Astrocyte (in vitro differentiated cells and primary cell): Measurements from ENCODE around the gene ADAMTSL2. TPM values are rescaled to one million over a fixed set of nuclear protein-coding genes. Genes with fewer than 3 reads are reported as not detected.

Source experiments
- DNase-seq: peaks from one replicate; pipeline ENCODE4 v3.0.0-alpha.2; 2010; ENCODE audit warnings: low read depth
- FAIRE-seq: peaks from 2 replicates; lab custom pipeline; 2011; peaks lifted over from hg19 to GRCh38; lab: Jason Lieb, UNC
- H2AFZ ChIP-seq: 2 replicates; pipeline ENCODE4 v1.6.0; 2012; ENCODE audit warnings: low read depth, low read length, inconsistent platforms
- H3K27ac ChIP-seq: 2 replicates; pipeline ENCODE4 v1.5.1; 2011; ENCODE audit warnings: low read depth, low read length, inconsistent platforms
- H3K27me3 ChIP-seq: 2 replicates; pipeline ENCODE4 v1.6.0; 2011; ENCODE audit warnings: low read length, inconsistent platforms; ENCODE audit not compliant: insufficient read depth
- H3K36me3 ChIP-seq: 2 replicates; pipeline ENCODE4 v1.5.1; 2011; ENCODE audit warnings: low read length, inconsistent platforms; ENCODE audit not compliant: insufficient read depth
- H3K4me1 ChIP-seq: 2 replicates; pipeline ENCODE4 v1.5.1; 2011; ENCODE audit warnings: low read length, inconsistent platforms; ENCODE audit not compliant: insufficient read depth
- H3K4me2 ChIP-seq: 2 replicates; pipeline ENCODE4 v1.6.0; 2012; ENCODE audit warnings: low read length, inconsistent platforms
- H3K4me3 ChIP-seq: 2 replicates; pipeline ENCODE4 v1.5.1; 2011; ENCODE audit warnings: low read depth, mild to moderate bottlenecking, low read length, inconsistent platforms; ENCODE audit not compliant: insufficient read depth
- H3K79me2 ChIP-seq: 2 replicates; pipeline ENCODE4 v1.6.0; 2012; ENCODE audit warnings: mild to moderate bottlenecking, low read length, inconsistent platforms; ENCODE audit not compliant: insufficient read depth
- H3K9ac ChIP-seq: 2 replicates; pipeline ENCODE4 v1.6.0; 2012; ENCODE audit warnings: mild to moderate bottlenecking, low read length, inconsistent platforms
- H3K9me3 ChIP-seq: 2 replicates; pipeline ENCODE4 v1.5.1; 2012; ENCODE audit warnings: low read depth, mild to moderate bottlenecking, low read length, inconsistent platforms; ENCODE audit not compliant: insufficient read depth
- H4K20me1 ChIP-seq: 2 replicates; pipeline ENCODE4 v1.6.0; 2012; ENCODE audit warnings: low read length, inconsistent platforms; ENCODE audit not compliant: insufficient read depth
- H3K27ac Mint-ChIP-seq: one replicate; pipeline ENCODE4 v1.8.0; 2021; ENCODE audit warnings: mild to moderate bottlenecking, mixed read lengths; ENCODE audit not compliant: unreplicated experiment
- H3K27me3 Mint-ChIP-seq: one replicate; pipeline ENCODE4 v1.8.0; 2021; ENCODE audit warnings: low read depth, mixed read lengths; ENCODE audit not compliant: unreplicated experiment
- H3K36me3 Mint-ChIP-seq: one replicate; pipeline ENCODE4 v1.8.0; 2021; ENCODE audit warnings: low read depth, mixed read lengths; ENCODE audit not compliant: unreplicated experiment
- H3K4me1 Mint-ChIP-seq: one replicate; pipeline ENCODE4 v1.8.0; 2021; ENCODE audit warnings: low read depth, mixed read lengths; ENCODE audit not compliant: unreplicated experiment
- H3K4me3 Mint-ChIP-seq: one replicate; pipeline ENCODE4 v1.8.0; 2021; ENCODE audit warnings: mild to moderate bottlenecking, moderate library complexity, mixed read lengths; ENCODE audit not compliant: unreplicated experiment
- H3K9me3 Mint-ChIP-seq: one replicate; pipeline ENCODE4 v1.8.0; 2021; ENCODE audit warnings: mild to moderate bottlenecking, mixed read lengths; ENCODE audit not compliant: unreplicated experiment
- CTCF ChIP-seq: IDR thresholded peaks from 2 replicates; pipeline ENCODE4 v1.5.1; 2011; ENCODE audit warnings: low read depth, mild to moderate bottlenecking, inconsistent platforms, low read length, moderate library complexity; ENCODE audit not compliant: insufficient read depth
- EZH2 ChIP-seq: IDR thresholded peaks from 2 replicates; pipeline ENCODE4 v1.6.1; 2012; ENCODE audit warnings: mild to moderate bottlenecking, low read length, inconsistent platforms; ENCODE audit not compliant: insufficient read depth
- total RNA-seq: library from RNA; stranded (reverse); gene quantifications from 2 replicates; pipeline ENCODE4 v1.2.1, GENCODE V29; 2021

The ADAMTSL2 gene
- total RNA-seq, 1 donor from 2014 or later: 0.52 TPM

DNA sequence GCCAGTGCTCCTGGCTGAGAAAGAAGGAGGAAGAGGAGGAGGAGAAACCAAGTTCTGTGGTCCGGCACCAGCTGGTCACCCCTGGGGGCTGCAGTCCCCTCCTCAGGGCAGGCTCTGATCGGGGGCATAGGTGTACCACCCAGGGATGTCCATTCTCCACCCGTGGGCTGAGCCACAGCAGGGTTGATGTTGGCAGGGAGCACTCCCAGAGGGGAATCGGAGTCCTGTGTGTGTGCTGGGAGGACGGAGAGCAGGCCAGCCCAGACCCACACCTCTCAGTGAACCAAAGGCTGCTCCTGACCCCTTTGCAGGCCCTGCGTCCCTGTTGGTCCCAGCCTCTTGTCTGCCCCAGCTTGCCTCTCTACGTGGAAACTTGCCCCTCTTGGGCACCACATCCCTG is 4.6 kb upstream of the ADAMTSL2 start:
- Mint-ChIP-seq H3K27ac (no peak overlapping the region), H3K36me3 (peaks cover 5% of the 10 kb centered on the region), H3K4me1 (peaks cover 19% of the 10 kb centered on the region), H3K27me3 (peaks cover 35% of the 10 kb centered on the region), H3K4me3 (no peak overlapping the region), H3K9me3 (no peaks in the 10 kb centered on the region)
- Histone ChIP-seq H3K27ac (no peak overlapping the region), H3K4me2 (no peak overlapping the region), H3K27me3 (peaks cover 33% of the 10 kb centered on the region), H3K9me3 (no peaks in the 10 kb centered on the region), H3K4me1 (peaks cover 16% of the 10 kb centered on the region), H4K20me1 (peaks cover 4% of the 10 kb centered on the region), H3K36me3 (no peaks in the 10 kb centered on the region), H2AFZ (no peak overlapping the region), H3K4me3 (no peak overlapping the region), H3K79me2 (no peaks in the 10 kb centered on the region), H3K9ac (no peak overlapping the region)
- no peak for FAIRE-seq
- no peak for TF ChIP-seq CTCF
- no peak for TF ChIP-seq EZH2
- DNase-seq: no peak

- TF ChIP-seq EZH2 (no peak), CTCF (no peak)
- Mint-ChIP-seq H3K27ac (no peak overlapping the region), H3K27me3 (peaks cover 33% of the 10 kb centered on the region), H3K36me3 (peaks cover 2% of the 10 kb centered on the region), H3K9me3 (no peaks in the 10 kb centered on the region), H3K4me1 (peaks cover 16% of the 10 kb centered on the region), H3K4me3 (no peak overlapping the region)
- Histone ChIP-seq H3K4me2 (no peak overlapping the region), H3K27ac (no peak overlapping the region), H3K9me3 (no peaks in the 10 kb centered on the region), H3K79me2 (no peaks in the 10 kb centered on the region), H3K9ac (no peak overlapping the region), H3K4me3 (no peak overlapping the region), H2AFZ (no peak overlapping the region), H4K20me1 (peaks cover 4% of the 10 kb centered on the region), H3K36me3 (no peaks in the 10 kb centered on the region), H3K27me3 (peaks cover 31% of the 10 kb centered on the region), H3K4me1 (peaks cover 15% of the 10 kb centered on the region)
- FAIRE-seq: no peak
- no peak for DNase-seq
Measured at GRCh38 chr9:133531293-133531692, 3.2 kb upstream of the ADAMTSL2 start.

DNA sequence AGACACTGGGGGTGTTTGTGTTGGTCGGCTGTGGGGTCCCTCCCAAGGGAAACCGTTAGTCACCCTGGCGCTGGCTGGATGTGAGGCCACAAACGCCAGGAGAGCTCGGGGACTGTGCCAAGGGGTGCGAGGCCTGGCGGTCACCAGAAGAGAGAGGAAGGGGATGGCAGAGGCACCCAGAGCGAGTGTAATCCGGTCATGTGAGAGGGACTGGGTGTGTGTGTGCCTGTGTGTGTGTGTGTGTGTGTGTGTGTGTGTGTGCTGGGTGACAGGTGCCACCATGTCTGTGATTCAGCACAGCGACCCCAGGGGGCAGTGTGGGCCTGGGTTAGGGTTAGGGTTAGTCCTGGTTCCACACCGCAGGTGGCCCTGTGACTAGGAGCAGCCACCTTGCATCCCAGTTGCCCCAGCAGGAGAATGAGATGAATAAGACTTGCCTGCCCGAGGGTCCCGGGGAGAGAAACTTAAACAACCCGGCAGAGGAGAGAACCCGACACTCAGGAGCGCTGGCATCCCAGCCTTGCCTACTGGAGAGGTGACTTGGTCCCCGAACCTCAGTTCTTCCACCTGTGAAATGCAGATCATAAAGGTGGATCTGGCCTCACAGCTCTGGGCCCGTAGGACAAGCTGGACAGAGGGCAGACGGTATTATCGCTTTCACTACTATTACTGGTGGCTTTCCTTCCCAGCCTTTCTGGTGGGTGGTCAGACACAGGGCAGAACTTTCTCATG is 1.4 kb upstream of the ADAMTSL2 start:
- no peaks in the 10 kb centered on the region for H3K9me3 Mint-ChIP-seq
- Histone ChIP-seq H3K4me3 (no peak overlapping the region), H3K27me3 (peaks cover 18% of the 10 kb centered on the region), H4K20me1 (peaks cover 4% of the 10 kb centered on the region), H2AFZ (no peak overlapping the region), H3K36me3 (no peaks in the 10 kb centered on the region), H3K4me1 (peaks cover 8% of the 10 kb centered on the region), H3K27ac (no peak overlapping the region), H3K79me2 (no peaks in the 10 kb centered on the region), H3K9me3 (no peaks in the 10 kb centered on the region), H3K4me2 (no peak overlapping the region), H3K9ac (no peak overlapping the region)
- FAIRE-seq (no peak), DNase-seq (no peak)
- TF ChIP-seq CTCF: peak; percentile 33
- TF ChIP-seq EZH2: no peak
- H3K27ac Mint-ChIP-seq: no peak overlapping the region
- H3K27me3 Mint-ChIP-seq: peaks cover 38% of the 10 kb centered on the region
- no peak overlapping the region for H3K4me3 Mint-ChIP-seq
- H3K36me3 Mint-ChIP-seq: no peaks in the 10 kb centered on the region
- H3K4me1 Mint-ChIP-seq: peaks cover 2% of the 10 kb centered on the region
